Endothelial cell of umbilical vein (primary cell): ENCODE data around the gene WDPCP. TPM values are rescaled to one million over a fixed set of nuclear protein-coding genes. Genes with fewer than 3 reads are reported as not detected.

Source experiments
- BruUV-seq: library from RNA; stranded (reverse); fragments of 400-500 nt; replicated peaks from 2 replicates; lab custom pipeline; 2021; lab: Mats Ljungman, UMichigan
- CTCF ChIA-PET: fragments of 300-600, 350-600 bp; sonication (Branson Sonifier 250); formaldehyde crosslinking; loops from one replicate; lab custom pipeline; 2021; ENCODE audit warnings: antibody characterized with exemption, inconsistent platforms; lab: Charles Lee
- POLR2A ChIA-PET: fragments of 300-600, 350-600 bp; sonication (Branson Sonifier 250); formaldehyde crosslinking; loops from one replicate; lab custom pipeline; 2021; ENCODE audit warnings: antibody characterized with exemption, inconsistent platforms; lab: Charles Lee
- DNase-seq: peaks from one replicate; pipeline ENCODE4 v3.0.0-alpha.2; 2011; ENCODE audit warnings: low read depth, low spot score
- FAIRE-seq: peaks from 2 replicates; lab custom pipeline; 2011; peaks lifted over from hg19 to GRCh38; lab: Jason Lieb, UNC
- H2AFZ ChIP-seq: 2 replicates; pipeline ENCODE4 v1.6.0; 2012; ENCODE audit warnings: low read depth, low read length, control low read depth, inconsistent platforms
- H3K27ac ChIP-seq: 2 replicates; pipeline ENCODE4 v1.5.1; 2011; ENCODE audit warnings: low read depth, mild to moderate bottlenecking, control low read depth, low read length, moderate library complexity; ENCODE audit not compliant: insufficient read depth
- H3K27me3 ChIP-seq, 2 experiments: 2 replicates each; pipeline versions ENCODE4 v1.6.0 to v1.6.1; 2011; ENCODE audit warnings: low read length in 2 of 2, mixed read lengths in 1 of 2; ENCODE audit not compliant: control insufficient read depth in 2 of 2, insufficient read depth in 2 of 2
- H3K36me3 ChIP-seq, 2 experiments: 2 replicates in 1 of 2; 3 replicates in 1 of 2; pipeline ENCODE4 v1.5.1; 2011; ENCODE audit warnings: low read length in 2 of 2, mild to moderate bottlenecking in 1 of 2, moderate library complexity in 1 of 2; ENCODE audit not compliant: control insufficient read depth in 2 of 2, insufficient read depth in 2 of 2; ENCODE audit errors: extremely low read depth in 1 of 2
- H3K4me1 ChIP-seq: 3 replicates; pipeline ENCODE4 v1.5.1; 2011; ENCODE audit warnings: mild to moderate bottlenecking, low read length; ENCODE audit not compliant: control insufficient read depth, insufficient read depth; ENCODE audit errors: extremely low read depth
- H3K4me2 ChIP-seq: 2 replicates; pipeline ENCODE4 v1.6.1; 2011; ENCODE audit warnings: low read length, control low read depth, mixed read lengths; ENCODE audit not compliant: insufficient read depth
- H3K4me3 ChIP-seq, 3 experiments: fragments of 200-600 bp in 1 of 3; sonication (generic), shearing (Covaris generic) in 1 of 3; replicated peaks in 1 of 3; 2 replicates each; pipeline ENCODE4 v1.5.1; 2011 to 2016; ENCODE audit warnings: control low read depth in 3 of 3, low read length in 3 of 3, mild to moderate bottlenecking in 2 of 3, inconsistent platforms in 1 of 3, low read depth in 1 of 3, moderate library complexity in 1 of 3; ENCODE audit not compliant: insufficient read depth in 1 of 3
- H3K79me2 ChIP-seq: 2 replicates; pipeline ENCODE4 v1.6.0; 2012; ENCODE audit warnings: low read length, inconsistent platforms; ENCODE audit not compliant: control insufficient read depth, insufficient read depth
- H3K9ac ChIP-seq: replicated peaks from 2 replicates; pipeline ENCODE3; 2011; ENCODE audit warnings: low read length, control low read depth; ENCODE audit not compliant: insufficient read depth; ENCODE audit errors: extremely low read depth
- H3K9me1 ChIP-seq: replicated peaks from 3 replicates; pipeline ENCODE4 v1.6.0; 2011; ENCODE audit warnings: mild to moderate bottlenecking, low read length; ENCODE audit not compliant: control insufficient read depth, insufficient read depth; ENCODE audit errors: extremely low read depth
- H3K9me3 ChIP-seq: replicated peaks from 2 replicates; pipeline ENCODE4 v1.5.1; 2012; ENCODE audit warnings: low read length, inconsistent platforms; ENCODE audit not compliant: control insufficient read depth, insufficient read depth
- H4K20me1 ChIP-seq: replicated peaks from 2 replicates; pipeline ENCODE3; 2011; ENCODE audit warnings: mild to moderate bottlenecking, low read length; ENCODE audit not compliant: control insufficient read depth, insufficient read depth; ENCODE audit errors: extremely low read depth
- EZH2 ChIP-seq: IDR thresholded peaks from 2 replicates; pipeline ENCODE4 v1.6.1; 2012; ENCODE audit warnings: borderline replicate concordance, low read depth, mild to moderate bottlenecking, moderate library complexity, low read length, inconsistent platforms; ENCODE audit not compliant: severe bottlenecking
- FOS ChIP-seq: IDR thresholded peaks from 2 replicates; pipeline ENCODE4 v1.6.1; 2011; ENCODE audit warnings: mild to moderate bottlenecking, low read length, moderate library complexity, borderline replicate concordance; ENCODE audit not compliant: insufficient read depth
- GATA2 ChIP-seq: IDR thresholded peaks from 2 replicates; pipeline ENCODE4 v1.7.0; 2011; ENCODE audit warnings: low read depth, mild to moderate bottlenecking, moderate library complexity, mixed read lengths, low read length; ENCODE audit not compliant: insufficient read length, insufficient read depth
- JUN ChIP-seq: IDR thresholded peaks from 2 replicates; pipeline ENCODE4 v1.6.1; 2011; ENCODE audit warnings: borderline replicate concordance, low read depth; ENCODE audit not compliant: insufficient read length, insufficient read depth
- MYC ChIP-seq: IDR thresholded peaks from one replicate; pipeline ENCODE4 v1.6.1; 2011; ENCODE audit warnings: mild to moderate bottlenecking, low read depth, low read length
- POLR2AphosphoS5 ChIP-seq: IDR thresholded peaks from 2 replicates; pipeline ENCODE4 v1.6.1; 2012; ENCODE audit warnings: low read depth, mild to moderate bottlenecking, control low read depth, low read length, moderate library complexity; ENCODE audit not compliant: insufficient read depth
- dilution Hi-C: fragments of 300-500 bp; cut with MboI; formaldehyde crosslinking; loops from one replicate; pipeline ENCODE4 v1.15.0; 2019; ENCODE audit warnings: low sequenced_read_pairs; ENCODE audit not compliant: extremely low pct_ligation_motif_present
- intact Hi-C: fragments of 100-400 bp; cut with micrococcal nuclease; formaldehyde crosslinking; loops from one replicate; pipeline ENCODE4 v1.10.0; 2022
- polyA plus RNA-seq, 4 experiments: library from polyadenylated mRNA; depleted of rRNA in 3 of 4; stranded (reverse) in 3 of 4; unstranded in 1 of 4; fragments of >200 nt; gene quantifications; 2 replicates each; pipeline versions ENCODE4 v1.2.1 to v1.2.3, GENCODE V29; 2011 to 2012; ENCODE audit warnings: missing spikeins in 1 of 4
- total RNA-seq: library from RNA; stranded (reverse); gene quantifications from 2 replicates; pipeline ENCODE4 v1.2.3, GENCODE V29; 2021
- TF ChIP-seq, protein P1 (sequence below): IDR thresholded peaks from 2 replicates; pipeline ENCODE4 v1.6.1; 2011; ENCODE audit not compliant: insufficient read depth, insufficient read length
- TF ChIP-seq, protein P2 (sequence below), 2 donors: IDR thresholded peaks; 1 replicate in 1 of 2; 2 replicates in 1 of 2; pipeline ENCODE4 v1.5.1; 2011; ENCODE audit warnings: low read length in 2 of 2, mild to moderate bottlenecking in 2 of 2, moderate library complexity in 2 of 2, control low read depth in 1 of 2, inconsistent platforms in 1 of 2, low read depth in 1 of 2; ENCODE audit not compliant: insufficient read depth in 1 of 2; ENCODE audit errors: extremely low read depth in 1 of 2

The WDPCP gene
- total and polyA plus RNA-seq, 2 donors (not counting 3 experiments of a cell fraction or from before 2014, with no cell fraction given) = 4.0 to 8.8 TPM

DNA sequence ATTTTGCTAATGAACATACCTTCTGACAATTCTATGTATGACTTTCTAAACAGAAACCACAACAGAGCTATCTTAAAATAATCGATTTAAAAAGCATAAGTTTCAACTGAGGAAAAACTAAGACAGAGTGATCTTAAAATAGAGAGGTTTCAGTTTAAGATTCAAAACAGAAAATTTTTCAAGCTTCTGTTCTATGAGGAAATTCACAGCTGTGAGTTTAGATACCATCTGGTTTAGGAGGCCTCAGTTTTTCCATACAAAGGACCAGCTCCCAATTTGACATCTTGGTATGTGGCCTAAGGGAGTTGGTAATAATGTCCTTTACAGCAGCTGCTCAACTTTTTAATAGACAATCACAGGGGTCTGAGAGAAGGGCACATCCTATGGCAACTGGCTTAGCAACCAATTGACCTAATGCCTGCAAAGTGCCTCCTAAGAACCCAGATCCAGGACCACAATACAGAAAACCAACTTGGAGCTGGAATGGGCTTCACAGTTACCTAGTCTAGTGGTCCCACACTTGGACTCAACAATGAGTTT is 40.2 kb upstream of the WDPCP start:
- no peak overlapping the region for H3K9ac ChIP-seq
- H3K9me1 ChIP-seq = no peaks in the 10 kb centered on the region
- intact Hi-C loops (no loop called here), dilution Hi-C loops (no loop called here)
- DNase-seq (no peak), FAIRE-seq (no peak)
- no peak overlapping the region for H3K4me3 ChIP-seq
- no peak overlapping the region for H3K27ac ChIP-seq
- TF ChIP-seq, protein P1, sequence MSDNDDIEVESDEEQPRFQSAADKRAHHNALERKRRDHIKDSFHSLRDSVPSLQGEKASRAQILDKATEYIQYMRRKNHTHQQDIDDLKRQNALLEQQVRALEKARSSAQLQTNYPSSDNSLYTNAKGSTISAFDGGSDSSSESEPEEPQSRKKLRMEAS = no peak
- no peak for TF ChIP-seq MYC
- no peak for TF ChIP-seq FOS
- TF ChIP-seq, protein P2, sequence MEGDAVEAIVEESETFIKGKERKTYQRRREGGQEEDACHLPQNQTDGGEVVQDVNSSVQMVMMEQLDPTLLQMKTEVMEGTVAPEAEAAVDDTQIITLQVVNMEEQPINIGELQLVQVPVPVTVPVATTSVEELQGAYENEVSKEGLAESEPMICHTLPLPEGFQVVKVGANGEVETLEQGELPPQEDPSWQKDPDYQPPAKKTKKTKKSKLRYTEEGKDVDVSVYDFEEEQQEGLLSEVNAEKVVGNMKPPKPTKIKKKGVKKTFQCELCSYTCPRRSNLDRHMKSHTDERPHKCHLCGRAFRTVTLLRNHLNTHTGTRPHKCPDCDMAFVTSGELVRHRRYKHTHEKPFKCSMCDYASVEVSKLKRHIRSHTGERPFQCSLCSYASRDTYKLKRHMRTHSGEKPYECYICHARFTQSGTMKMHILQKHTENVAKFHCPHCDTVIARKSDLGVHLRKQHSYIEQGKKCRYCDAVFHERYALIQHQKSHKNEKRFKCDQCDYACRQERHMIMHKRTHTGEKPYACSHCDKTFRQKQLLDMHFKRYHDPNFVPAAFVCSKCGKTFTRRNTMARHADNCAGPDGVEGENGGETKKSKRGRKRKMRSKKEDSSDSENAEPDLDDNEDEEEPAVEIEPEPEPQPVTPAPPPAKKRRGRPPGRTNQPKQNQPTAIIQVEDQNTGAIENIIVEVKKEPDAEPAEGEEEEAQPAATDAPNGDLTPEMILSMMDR (IDR thresholded peaks at IDR 0.05; ENCODE audit: extremely low read depth in 1 of 2, insufficient read depth in 1 of 2, low read depth in 1 of 2, low read length in 2 of 2) = no peak
- no peak for TF ChIP-seq POLR2AphosphoS5
- no peak for TF ChIP-seq JUN
- no peak for TF ChIP-seq GATA2
- no peak for TF ChIP-seq EZH2
- H3K4me1 ChIP-seq = no peaks in the 10 kb centered on the region
- H4K20me1 ChIP-seq = no peaks in the 10 kb centered on the region
- no peak overlapping the region for H3K4me2 ChIP-seq
- H3K9me3 ChIP-seq = no peaks in the 10 kb centered on the region
- H3K27me3 ChIP-seq = peaks cover 0 to 2% of the 10 kb centered on the region in 2 experiments
- H2AFZ ChIP-seq = no peak overlapping the region
- H3K36me3 ChIP-seq = no peaks in the 10 kb centered on the region
- no TSS peak for BruUV-seq
- ChIA-PET POLR2A (no interaction called here), CTCF (interaction anchor here (1.1 to 1.4 kb wide), 3 partner anchors 8 to 232 kb away, joined by 3 to 4 read pairs (median 3); no protein-coding TSS in a partner anchor)
- no peaks in the 10 kb centered on the region for H3K79me2 ChIP-seq
